ENCODE measurements around the gene TP53BP1. TPM values are rescaled to one million over a fixed set of nuclear protein-coding genes. Genes with fewer than 3 reads are reported as not detected.

The TP53BP1 gene
- total RNA-seq, 2 experiments from 2014 or later: 43.0 to 44.6 TPM

DNA sequence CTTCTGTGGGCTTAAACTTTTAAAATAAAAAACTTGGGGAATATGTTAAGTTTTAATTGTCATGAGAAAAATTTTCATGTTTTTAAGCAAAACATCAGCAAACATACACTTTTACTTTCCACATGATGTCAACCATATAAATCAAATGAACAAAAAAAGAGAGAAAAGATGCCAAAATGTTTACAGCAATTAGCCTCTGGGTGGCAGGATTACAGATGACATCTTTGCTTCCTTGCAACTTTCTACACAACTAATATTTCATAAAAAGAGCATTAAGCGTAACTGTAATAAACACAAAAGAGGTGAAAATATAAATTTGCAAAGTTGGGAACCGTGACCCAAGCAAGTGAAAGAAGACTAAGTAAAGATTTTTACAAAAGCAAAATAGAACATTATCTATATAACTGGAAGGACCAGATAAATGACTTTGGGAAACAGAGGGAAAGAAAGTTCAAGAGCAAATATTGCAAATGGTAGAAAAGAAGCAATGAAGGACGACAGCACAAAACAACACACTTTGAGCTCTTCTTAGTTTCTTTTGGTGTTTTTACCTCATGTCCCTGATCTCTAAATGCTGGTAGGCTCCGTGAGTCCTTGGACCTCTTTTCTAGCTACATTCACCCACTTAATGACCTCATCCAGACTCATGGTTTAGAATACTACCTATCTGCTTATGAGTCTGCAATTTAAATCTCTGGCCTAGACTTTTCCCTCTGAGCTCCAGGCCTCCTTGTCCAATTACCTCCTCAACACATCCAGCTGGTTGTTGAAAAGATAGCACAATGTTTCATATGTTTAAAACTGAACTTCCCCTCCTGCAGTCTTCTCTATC, 9.4 kb downstream of the TP53BP1 start:
- H3K4me3 ChIP-seq (ENCODE audit: low read length): no peak overlapping the region
- ChIA-PET POLR2A (interaction anchor here (0.6 to 1.1 kb wide), 2 partner anchors 27 to 818 kb away, joined by 3 to 5 read pairs; no protein-coding TSS in a partner anchor), CTCF (interaction anchor here (1.2 kb wide), 1 partner anchor 30 kb away, joined by 15 read pairs; no protein-coding TSS in a partner anchor)
- no peaks in the 10 kb centered on the region for H3K4me1 ChIP-seq (ENCODE audit: insufficient read depth, low read length)
- peak in 3 of 14 experiments; percentile 49 to 54 (median 52) for DNase-seq
- no peak overlapping the region for H3K27ac Mint-ChIP-seq
- no peaks in the 10 kb centered on the region for H3K9me3 Mint-ChIP-seq
- no peak overlapping the region for H3K27ac ChIP-seq (ENCODE audit: low read depth in 1 of 2, low read length in 2 of 2)
- intact Hi-C loops (cut with DNase I, micrococcal nuclease): loop anchor here (2.0 kb wide), 2 partner anchors 27 to 31 kb away; no protein-coding TSS in a partner anchor
- no peak overlapping the region for H3K4me3 Mint-ChIP-seq
- ATAC-seq (ENCODE audit: poor library complexity): peak; percentile 51
- H3K4me1 Mint-ChIP-seq (ENCODE audit: low read depth): peaks cover 19% of the 10 kb centered on the region
- H3K36me3 ChIP-seq (ENCODE audit: insufficient read depth, low read length): peaks cover 35% of the 10 kb centered on the region
- no peaks in the 10 kb centered on the region for H3K9me3 ChIP-seq (ENCODE audit: control insufficient read depth in 1 of 2, insufficient read depth in 1 of 2, low read length in 2 of 2)
- H3K27me3 Mint-ChIP-seq: no peaks in the 10 kb centered on the region
- TF ChIP-seq, protein P1, sequence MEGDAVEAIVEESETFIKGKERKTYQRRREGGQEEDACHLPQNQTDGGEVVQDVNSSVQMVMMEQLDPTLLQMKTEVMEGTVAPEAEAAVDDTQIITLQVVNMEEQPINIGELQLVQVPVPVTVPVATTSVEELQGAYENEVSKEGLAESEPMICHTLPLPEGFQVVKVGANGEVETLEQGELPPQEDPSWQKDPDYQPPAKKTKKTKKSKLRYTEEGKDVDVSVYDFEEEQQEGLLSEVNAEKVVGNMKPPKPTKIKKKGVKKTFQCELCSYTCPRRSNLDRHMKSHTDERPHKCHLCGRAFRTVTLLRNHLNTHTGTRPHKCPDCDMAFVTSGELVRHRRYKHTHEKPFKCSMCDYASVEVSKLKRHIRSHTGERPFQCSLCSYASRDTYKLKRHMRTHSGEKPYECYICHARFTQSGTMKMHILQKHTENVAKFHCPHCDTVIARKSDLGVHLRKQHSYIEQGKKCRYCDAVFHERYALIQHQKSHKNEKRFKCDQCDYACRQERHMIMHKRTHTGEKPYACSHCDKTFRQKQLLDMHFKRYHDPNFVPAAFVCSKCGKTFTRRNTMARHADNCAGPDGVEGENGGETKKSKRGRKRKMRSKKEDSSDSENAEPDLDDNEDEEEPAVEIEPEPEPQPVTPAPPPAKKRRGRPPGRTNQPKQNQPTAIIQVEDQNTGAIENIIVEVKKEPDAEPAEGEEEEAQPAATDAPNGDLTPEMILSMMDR (IDR thresholded peaks at IDR 0.05): peak; percentile 53
- peaks cover 60% of the 10 kb centered on the region for H3K36me3 Mint-ChIP-seq (ENCODE audit: low read depth)
- no peaks in the 10 kb centered on the region for H3K27me3 ChIP-seq (ENCODE audit: control insufficient read depth in 1 of 2, insufficient read depth in 2 of 2, low read length in 2 of 2)

DNA sequence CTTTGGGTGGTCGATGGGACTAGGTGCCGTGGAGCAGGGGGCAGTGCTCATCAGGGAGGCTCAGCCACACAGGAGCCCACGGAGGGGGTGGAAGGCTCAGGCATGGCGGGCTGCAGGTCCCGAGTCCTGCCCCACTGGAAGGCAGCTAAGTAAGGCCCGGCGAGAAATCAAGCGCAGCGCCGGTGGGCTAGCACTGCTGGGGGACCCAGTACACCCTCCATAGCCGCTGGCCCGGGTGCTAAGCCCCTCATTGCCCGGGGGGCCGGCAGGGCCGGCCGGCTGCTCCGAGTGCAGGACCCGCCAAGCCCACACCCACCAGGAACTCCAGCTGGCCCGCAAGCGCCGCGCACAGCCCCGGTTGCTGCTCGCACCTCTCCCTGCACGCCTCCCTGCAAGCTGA, 19.1 kb downstream of the TP53BP1 start:
- peaks cover 94% of the 10 kb centered on the region for H3K36me3 Mint-ChIP-seq (ENCODE audit: low read depth)
- H3K4me1 Mint-ChIP-seq (ENCODE audit: low read depth): no peaks in the 10 kb centered on the region
- intact Hi-C loops (cut with DNase I, micrococcal nuclease): no loop called here
- no peaks in the 10 kb centered on the region for H3K4me1 ChIP-seq (ENCODE audit: insufficient read depth, low read length)
- TF ChIP-seq, protein P1 (IDR thresholded peaks at IDR 0.05): no peak
- DNase-seq: no peak
- H3K4me3 Mint-ChIP-seq: no peak overlapping the region
- H3K27ac ChIP-seq (ENCODE audit: low read depth in 1 of 2, low read length in 2 of 2): no peak overlapping the region
- no peak for ATAC-seq (ENCODE audit: poor library complexity)
- CTCF ChIA-PET: no interaction called here
- POLR2A ChIA-PET: no interaction called here
- no peak overlapping the region for H3K4me3 ChIP-seq (ENCODE audit: low read length)
- no peaks in the 10 kb centered on the region for H3K27me3 Mint-ChIP-seq
- H3K36me3 ChIP-seq (ENCODE audit: insufficient read depth, low read length): peaks cover 74% of the 10 kb centered on the region
- H3K9me3 Mint-ChIP-seq: no peaks in the 10 kb centered on the region
- H3K27me3 ChIP-seq (ENCODE audit: control insufficient read depth in 1 of 2, insufficient read depth in 2 of 2, low read length in 2 of 2): no peaks in the 10 kb centered on the region
- H3K27ac Mint-ChIP-seq: no peak overlapping the region
- H3K9me3 ChIP-seq (ENCODE audit: control insufficient read depth in 1 of 2, insufficient read depth in 1 of 2, low read length in 2 of 2): no peaks in the 10 kb centered on the region

DNA sequence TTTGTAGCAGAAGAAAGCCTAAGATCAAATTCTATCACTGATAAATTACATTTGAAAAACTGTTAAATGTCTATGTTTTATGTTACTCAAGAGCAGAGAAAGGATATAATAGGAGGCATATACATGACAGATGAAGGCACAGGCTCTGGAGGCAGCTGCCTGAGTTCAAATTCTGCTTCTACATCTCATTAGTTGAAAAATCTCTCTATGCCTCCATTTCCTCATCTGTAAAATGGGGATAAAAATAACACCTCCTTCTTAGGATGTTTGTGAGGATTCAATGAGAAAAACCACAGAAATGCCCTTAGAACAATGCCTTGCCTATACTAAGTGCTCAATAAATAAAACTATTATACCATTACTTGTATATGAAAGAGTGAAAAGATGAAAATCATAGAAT, 21.0 kb downstream of the TP53BP1 start:
- no peaks in the 10 kb centered on the region for H3K9me3 ChIP-seq (ENCODE audit: control insufficient read depth in 1 of 2, insufficient read depth in 1 of 2, low read length in 2 of 2)
- H3K27ac Mint-ChIP-seq: no peak overlapping the region
- ChIA-PET CTCF (no interaction called here), POLR2A (no interaction called here)
- H3K9me3 Mint-ChIP-seq: no peaks in the 10 kb centered on the region
- H3K4me3 ChIP-seq (ENCODE audit: low read length): no peak overlapping the region
- peaks cover 94% of the 10 kb centered on the region for H3K36me3 Mint-ChIP-seq (ENCODE audit: low read depth)
- H3K36me3 ChIP-seq (ENCODE audit: insufficient read depth, low read length): peaks cover 61% of the 10 kb centered on the region
- no peaks in the 10 kb centered on the region for H3K4me1 ChIP-seq (ENCODE audit: insufficient read depth, low read length)
- no peak overlapping the region for H3K27ac ChIP-seq (ENCODE audit: low read depth in 1 of 2, low read length in 2 of 2)
- intact Hi-C loops (cut with DNase I, micrococcal nuclease): no loop called here
- no peaks in the 10 kb centered on the region for H3K27me3 ChIP-seq (ENCODE audit: control insufficient read depth in 1 of 2, insufficient read depth in 2 of 2, low read length in 2 of 2)
- no peaks in the 10 kb centered on the region for H3K4me1 Mint-ChIP-seq (ENCODE audit: low read depth)
- no peaks in the 10 kb centered on the region for H3K27me3 Mint-ChIP-seq
- no peak for DNase-seq
- H3K4me3 Mint-ChIP-seq: no peak overlapping the region
- TF ChIP-seq, protein P1 (IDR thresholded peaks at IDR 0.05): no peak
- ATAC-seq (ENCODE audit: poor library complexity): no peak
